HEK293 (cell line): ENCODE results near the gene XBP1.

ENCODE experiments used
- HOXA7 ChIP-seq: sonication (generic); formaldehyde crosslinking; IDR thresholded peaks from 2 replicates; pipeline ENCODE4 v1.8.1; 2022; ENCODE audit warnings: missing genetic modification reagents, borderline replicate concordance
- YY2 ChIP-seq: fragments of 450-650 bp; formaldehyde crosslinking; IDR thresholded peaks from 2 replicates; pipeline ENCODE4 v1.5.1; 2016; ENCODE audit warnings: missing biosample characterization, missing genetic modification characterization
- ZBTB1 ChIP-seq: fragments of 450-650 bp; formaldehyde crosslinking; IDR thresholded peaks from 2 replicates; pipeline ENCODE4 v1.5.1; 2016; ENCODE audit warnings: missing biosample characterization, missing genetic modification characterization
- ZBTB20 ChIP-seq: fragments of 450-650 bp; formaldehyde crosslinking; IDR thresholded peaks from 2 replicates; pipeline ENCODE4 v1.5.1; 2016; ENCODE audit warnings: missing biosample characterization, missing genetic modification characterization
- ZBTB21 ChIP-seq: fragments of 450-650 bp; formaldehyde crosslinking; IDR thresholded peaks from 2 replicates; pipeline ENCODE4 v1.5.1; 2017; ENCODE audit warnings: missing biosample characterization, missing genetic modification characterization
- ZEB2 ChIP-seq: fragments of 450-650 bp; formaldehyde crosslinking; IDR thresholded peaks from 2 replicates; pipeline ENCODE4 v1.5.1; 2016; ENCODE audit warnings: missing biosample characterization, missing genetic modification characterization
- ZFP41 ChIP-seq: fragments of 450-650 bp; formaldehyde crosslinking; IDR thresholded peaks from 2 replicates; pipeline ENCODE4 v1.5.1; 2016; ENCODE audit warnings: missing biosample characterization, missing genetic modification characterization, borderline replicate concordance
- ZNF114 ChIP-seq: fragments of 450-650 bp; formaldehyde crosslinking; IDR thresholded peaks from 2 replicates; pipeline ENCODE4 v1.5.0; 2017; ENCODE audit warnings: missing biosample characterization, missing genetic modification characterization
- ZNF138 ChIP-seq: fragments of 450-650 bp; formaldehyde crosslinking; IDR thresholded peaks from 2 replicates; pipeline ENCODE4 v1.5.1; 2016; ENCODE audit warnings: missing biosample characterization, missing genetic modification characterization, borderline replicate concordance
- ZNF184 ChIP-seq: fragments of 450-650 bp; IDR thresholded peaks from 2 replicates; pipeline ENCODE4 v1.5.1; 2018; ENCODE audit warnings: missing biosample characterization, mild to moderate bottlenecking, missing genetic modification characterization
- ZNF2 ChIP-seq: fragments of 450-650 bp; formaldehyde crosslinking; IDR thresholded peaks from 2 replicates; pipeline ENCODE4 v1.5.1; 2016; ENCODE audit warnings: missing biosample characterization, missing genetic modification characterization
- ZNF223 ChIP-seq: fragments of 450-650 bp; formaldehyde crosslinking; IDR thresholded peaks from 2 replicates; pipeline ENCODE4 v1.5.1; 2016; ENCODE audit warnings: missing biosample characterization, missing genetic modification characterization
- ZNF501 ChIP-seq: fragments of 450-650 bp; formaldehyde crosslinking; IDR thresholded peaks from 2 replicates; pipeline ENCODE4 v1.5.1; 2016; ENCODE audit warnings: missing biosample characterization, missing genetic modification characterization
- ZNF510 ChIP-seq: fragments of 450-650 bp; formaldehyde crosslinking; IDR thresholded peaks from 2 replicates; pipeline ENCODE4 v1.5.1; 2018; ENCODE audit warnings: mild to moderate bottlenecking, missing genetic modification characterization, missing biosample characterization; ENCODE audit not compliant: insufficient replicate concordance
- ZNF558 ChIP-seq: fragments of 450-650 bp; formaldehyde crosslinking; IDR thresholded peaks from 2 replicates; pipeline ENCODE4 v1.5.1; 2016; ENCODE audit warnings: missing biosample characterization, missing genetic modification characterization
- ZNF624 ChIP-seq: fragments of 450-650 bp; formaldehyde crosslinking; IDR thresholded peaks from 2 replicates; pipeline ENCODE4 v1.5.1; 2017; ENCODE audit warnings: missing biosample characterization, missing genetic modification characterization
- ZNF629 ChIP-seq: fragments of 450-650 bp; formaldehyde crosslinking; IDR thresholded peaks from 2 replicates; pipeline ENCODE4 v1.5.1; 2017; ENCODE audit warnings: missing biosample characterization, missing genetic modification characterization
- ZNF747 ChIP-seq: fragments of 450-650 bp; formaldehyde crosslinking; IDR thresholded peaks from 2 replicates; pipeline ENCODE4 v1.5.1; 2016; ENCODE audit warnings: missing biosample characterization, missing genetic modification characterization
- ZNF768 ChIP-seq: fragments of 450-650 bp; formaldehyde crosslinking; IDR thresholded peaks from 2 replicates; pipeline ENCODE4 v1.5.1; 2018; ENCODE audit warnings: missing biosample characterization, mild to moderate bottlenecking, missing genetic modification characterization
- ZNF785 ChIP-seq: fragments of 450-650 bp; formaldehyde crosslinking; IDR thresholded peaks from 2 replicates; pipeline ENCODE4 v1.5.1; 2016; ENCODE audit warnings: missing biosample characterization, missing genetic modification characterization
- ZNF830 ChIP-seq: fragments of 450-650 bp; IDR thresholded peaks from 2 replicates; pipeline ENCODE4 v1.5.0; 2018; ENCODE audit warnings: missing biosample characterization, missing genetic modification characterization, low read depth, mild to moderate bottlenecking, moderate library complexity
- ZNF843 ChIP-seq: fragments of 450-650 bp; formaldehyde crosslinking; IDR thresholded peaks from 2 replicates; pipeline ENCODE4 v1.5.1; 2016; ENCODE audit warnings: missing biosample characterization, missing genetic modification characterization
- TF ChIP-seq, protein P1 (sequence below): fragments of 450-650 bp; formaldehyde crosslinking; IDR thresholded peaks from 2 replicates; pipeline ENCODE4 v1.5.1; 2016; ENCODE audit warnings: missing biosample characterization, missing genetic modification characterization
- TF ChIP-seq, protein P2 (sequence below): fragments of 450-650 bp; formaldehyde crosslinking; conservative IDR thresholded peaks from 2 replicates; pipeline ENCODE4 v1.5.1; 2016; ENCODE audit warnings: low read depth, missing biosample characterization, missing genetic modification characterization
- TF ChIP-seq, protein P3 (sequence below): fragments of 450-650 bp; formaldehyde crosslinking; IDR thresholded peaks from 2 replicates; pipeline ENCODE4 v1.5.1; 2016; ENCODE audit warnings: missing biosample characterization, missing genetic modification characterization, low read depth

The XBP1 gene

DNA sequence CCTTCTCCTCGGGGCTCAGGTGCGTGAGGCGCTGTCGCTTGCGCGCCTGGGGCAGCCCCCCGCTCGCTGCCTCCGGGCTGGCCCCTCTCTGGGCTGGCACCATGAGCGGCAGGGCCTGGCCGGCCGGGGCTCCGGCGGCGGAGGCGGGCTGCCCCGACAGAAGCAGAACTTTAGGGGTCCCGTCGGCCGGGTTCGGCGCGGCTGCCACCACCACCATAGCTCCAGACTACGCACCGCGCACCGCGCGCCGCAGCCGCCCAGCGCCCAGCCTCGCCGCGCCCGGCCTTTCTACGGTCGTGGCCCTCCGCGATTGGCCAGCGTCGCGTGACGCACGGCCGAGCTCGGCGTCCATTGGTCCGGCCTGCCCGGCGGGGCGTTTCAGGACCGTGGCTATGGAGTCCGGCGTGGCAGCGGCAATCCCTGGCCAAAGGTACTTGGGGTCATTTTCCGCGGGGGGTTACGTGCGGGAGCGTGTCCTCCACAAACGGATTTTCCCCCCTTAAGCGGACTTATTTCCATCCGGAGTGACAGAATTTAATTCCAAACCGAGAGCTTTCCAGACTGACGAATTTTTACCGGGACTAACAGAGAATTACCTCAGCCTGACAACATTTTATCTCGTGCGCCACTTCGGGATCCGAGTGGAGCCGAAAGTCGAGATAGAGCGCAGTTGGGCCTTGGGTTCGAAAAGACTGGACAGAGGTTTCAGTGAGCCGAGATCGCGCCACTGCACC, at the start of gene XBP1 (continued):
- TF ChIP-seq ZNF558 (tag by site-specific recombination) (no peak), ZNF184 (tag by site-specific recombination) (no peak), ZNF223 (tag by site-specific recombination) (no peak), ZNF629 (0 out of 2 replicates have a peak, but pooled peaks have one; percentile 36), ZNF747 (no peak), ZNF114 (tag by site-specific recombination) (no peak), ZNF501 (tag by site-specific recombination) (0 out of 2 replicates have a peak, but pooled peaks have one; percentile 49), ZNF510 (no peak), YY2 (tag by site-specific recombination) (peak; percentile 73), HOXA7 (CRISPR knock-in tag) (no peak), ZNF843 (no peak), ZNF830 (tag by site-specific recombination) (no peak), ZNF768 (tag by site-specific recombination) (no peak), ZNF138 (tag by site-specific recombination) (no peak), ZNF785 (tag by site-specific recombination) (no peak), ZNF624 (tag by site-specific recombination) (no peak), ZEB2 (tag by site-specific recombination) (peak; percentile 61; the same call in 1 of the 2 replicates), ZBTB20 (tag by site-specific recombination) (peak; percentile 60), ZBTB21 (tag by site-specific recombination) (0 out of 2 replicates have a peak, but pooled peaks have one; percentile 12), ZNF2 (peak; percentile 67; the same call in 1 of the 2 replicates), ZBTB1 (tag by site-specific recombination) (no peak), ZFP41 (tag by site-specific recombination) (no peak)
- TF ChIP-seq, protein P1, sequence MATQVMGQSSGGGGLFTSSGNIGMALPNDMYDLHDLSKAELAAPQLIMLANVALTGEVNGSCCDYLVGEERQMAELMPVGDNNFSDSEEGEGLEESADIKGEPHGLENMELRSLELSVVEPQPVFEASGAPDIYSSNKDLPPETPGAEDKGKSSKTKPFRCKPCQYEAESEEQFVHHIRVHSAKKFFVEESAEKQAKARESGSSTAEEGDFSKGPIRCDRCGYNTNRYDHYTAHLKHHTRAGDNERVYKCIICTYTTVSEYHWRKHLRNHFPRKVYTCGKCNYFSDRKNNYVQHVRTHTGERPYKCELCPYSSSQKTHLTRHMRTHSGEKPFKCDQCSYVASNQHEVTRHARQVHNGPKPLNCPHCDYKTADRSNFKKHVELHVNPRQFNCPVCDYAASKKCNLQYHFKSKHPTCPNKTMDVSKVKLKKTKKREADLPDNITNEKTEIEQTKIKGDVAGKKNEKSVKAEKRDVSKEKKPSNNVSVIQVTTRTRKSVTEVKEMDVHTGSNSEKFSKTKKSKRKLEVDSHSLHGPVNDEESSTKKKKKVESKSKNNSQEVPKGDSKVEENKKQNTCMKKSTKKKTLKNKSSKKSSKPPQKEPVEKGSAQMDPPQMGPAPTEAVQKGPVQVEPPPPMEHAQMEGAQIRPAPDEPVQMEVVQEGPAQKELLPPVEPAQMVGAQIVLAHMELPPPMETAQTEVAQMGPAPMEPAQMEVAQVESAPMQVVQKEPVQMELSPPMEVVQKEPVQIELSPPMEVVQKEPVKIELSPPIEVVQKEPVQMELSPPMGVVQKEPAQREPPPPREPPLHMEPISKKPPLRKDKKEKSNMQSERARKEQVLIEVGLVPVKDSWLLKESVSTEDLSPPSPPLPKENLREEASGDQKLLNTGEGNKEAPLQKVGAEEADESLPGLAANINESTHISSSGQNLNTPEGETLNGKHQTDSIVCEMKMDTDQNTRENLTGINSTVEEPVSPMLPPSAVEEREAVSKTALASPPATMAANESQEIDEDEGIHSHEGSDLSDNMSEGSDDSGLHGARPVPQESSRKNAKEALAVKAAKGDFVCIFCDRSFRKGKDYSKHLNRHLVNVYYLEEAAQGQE (tag by site-specific recombination) = no peak
- TF ChIP-seq, protein P2, sequence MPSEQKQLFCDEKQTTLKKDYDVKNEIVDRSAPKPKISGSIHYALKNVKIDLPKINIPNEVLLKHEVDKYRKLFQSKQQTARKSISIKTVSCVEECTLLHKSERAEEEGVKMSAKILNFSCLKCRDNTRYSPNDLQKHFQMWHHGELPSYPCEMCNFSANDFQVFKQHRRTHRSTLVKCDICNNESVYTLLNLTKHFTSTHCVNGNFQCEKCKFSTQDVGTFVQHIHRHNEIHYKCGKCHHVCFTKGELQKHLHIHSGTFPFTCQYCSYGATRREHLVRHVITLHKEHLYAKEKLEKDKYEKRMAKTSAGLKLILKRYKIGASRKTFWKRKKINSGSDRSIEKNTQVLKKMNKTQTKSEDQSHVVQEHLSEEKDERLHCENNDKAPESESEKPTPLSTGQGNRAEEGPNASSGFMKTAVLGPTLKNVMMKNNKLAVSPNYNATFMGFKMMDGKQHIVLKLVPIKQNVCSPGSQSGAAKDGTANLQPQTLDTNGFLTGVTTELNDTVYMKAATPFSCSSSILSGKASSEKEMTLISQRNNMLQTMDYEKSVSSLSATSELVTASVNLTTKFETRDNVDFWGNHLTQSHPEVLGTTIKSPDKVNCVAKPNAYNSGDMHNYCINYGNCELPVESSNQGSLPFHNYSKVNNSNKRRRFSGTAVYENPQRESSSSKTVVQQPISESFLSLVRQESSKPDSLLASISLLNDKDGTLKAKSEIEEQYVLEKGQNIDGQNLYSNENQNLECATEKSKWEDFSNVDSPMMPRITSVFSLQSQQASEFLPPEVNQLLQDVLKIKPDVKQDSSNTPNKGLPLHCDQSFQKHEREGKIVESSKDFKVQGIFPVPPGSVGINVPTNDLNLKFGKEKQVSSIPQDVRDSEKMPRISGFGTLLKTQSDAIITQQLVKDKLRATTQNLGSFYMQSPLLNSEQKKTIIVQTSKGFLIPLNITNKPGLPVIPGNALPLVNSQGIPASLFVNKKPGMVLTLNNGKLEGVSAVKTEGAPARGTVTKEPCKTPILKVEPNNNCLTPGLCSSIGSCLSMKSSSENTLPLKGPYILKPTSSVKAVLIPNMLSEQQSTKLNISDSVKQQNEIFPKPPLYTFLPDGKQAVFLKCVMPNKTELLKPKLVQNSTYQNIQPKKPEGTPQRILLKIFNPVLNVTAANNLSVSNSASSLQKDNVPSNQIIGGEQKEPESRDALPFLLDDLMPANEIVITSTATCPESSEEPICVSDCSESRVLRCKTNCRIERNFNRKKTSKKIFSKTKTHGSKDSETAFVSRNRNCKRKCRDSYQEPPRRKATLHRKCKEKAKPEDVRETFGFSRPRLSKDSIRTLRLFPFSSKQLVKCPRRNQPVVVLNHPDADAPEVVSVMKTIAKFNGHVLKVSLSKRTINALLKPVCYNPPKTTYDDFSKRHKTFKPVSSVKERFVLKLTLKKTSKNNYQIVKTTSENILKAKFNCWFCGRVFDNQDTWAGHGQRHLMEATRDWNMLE (tag by site-specific recombination) = 0 out of 2 replicates have a peak, but pooled peaks have one; percentile 13
- TF ChIP-seq, protein P3, sequence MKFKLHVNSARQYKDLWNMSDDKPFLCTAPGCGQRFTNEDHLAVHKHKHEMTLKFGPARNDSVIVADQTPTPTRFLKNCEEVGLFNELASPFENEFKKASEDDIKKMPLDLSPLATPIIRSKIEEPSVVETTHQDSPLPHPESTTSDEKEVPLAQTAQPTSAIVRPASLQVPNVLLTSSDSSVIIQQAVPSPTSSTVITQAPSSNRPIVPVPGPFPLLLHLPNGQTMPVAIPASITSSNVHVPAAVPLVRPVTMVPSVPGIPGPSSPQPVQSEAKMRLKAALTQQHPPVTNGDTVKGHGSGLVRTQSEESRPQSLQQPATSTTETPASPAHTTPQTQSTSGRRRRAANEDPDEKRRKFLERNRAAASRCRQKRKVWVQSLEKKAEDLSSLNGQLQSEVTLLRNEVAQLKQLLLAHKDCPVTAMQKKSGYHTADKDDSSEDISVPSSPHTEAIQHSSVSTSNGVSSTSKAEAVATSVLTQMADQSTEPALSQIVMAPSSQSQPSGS = no peak
- TF ChIP-seq, all 188 proteins: peak for 35
